Activated CD8-positive, alpha-beta memory T cell treated with anti-CD3 and anti-CD28 coated beads for 4 hours (primary cell): ENCODE measurements around the gene WBP2.

Source experiments
- DNase-seq, 2 donors: peaks; one replicate each; pipeline ENCODE4 v3.0.0-alpha.2; 2020; ENCODE audit warnings: low read depth in 2 of 2

Gene WBP2

DNA sequence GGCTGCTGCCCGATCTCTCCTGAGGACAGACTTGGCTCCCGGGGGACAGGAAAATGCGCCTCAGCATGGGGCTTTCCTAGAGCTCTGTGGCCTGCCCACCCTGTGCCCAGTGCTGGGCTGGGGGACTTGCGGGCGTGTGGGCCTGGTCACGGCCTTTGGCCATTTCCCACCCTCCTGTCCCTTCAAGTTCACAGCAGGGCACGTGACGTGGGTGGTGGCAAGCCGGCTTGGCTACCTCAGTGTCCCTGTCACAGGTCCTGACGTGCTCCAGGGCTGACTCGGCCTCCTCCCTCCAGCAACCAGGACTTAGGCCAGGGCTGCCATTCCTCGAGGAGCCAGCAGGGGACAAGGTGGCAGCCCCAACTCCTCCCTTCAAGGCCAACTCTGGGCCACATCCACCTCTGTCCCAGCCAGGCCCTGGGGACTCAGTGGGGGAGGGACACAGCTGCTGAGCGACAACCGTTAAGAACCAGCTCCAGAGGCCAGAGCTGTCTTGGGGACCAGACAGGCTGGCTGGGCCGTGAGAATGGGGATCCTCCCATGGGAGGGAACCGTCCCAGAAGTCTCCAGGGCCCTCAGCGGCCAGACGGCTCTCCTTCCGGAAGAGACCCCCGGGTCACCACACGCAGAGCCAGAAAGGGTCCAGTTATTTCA lies 9.9 kb downstream of the WBP2 start:
- DNase-seq, result no peak

GRCh38 chr17:75844530-75845057 lies 10.5 kb downstream of the WBP2 start:
- no peak for DNase-seq

GRCh38 chr17:75843577-75844529 lies 11.3 kb downstream of the WBP2 start, which contains the start of gene UNC13D:
Gene UNC13D, minus strand, starts transcription at chr17:75844404. Its CDS starts 67 bp downstream, at chr17:75844337.
- peak in 1 of 2 donors; percentile 40 for DNase-seq

DNA sequence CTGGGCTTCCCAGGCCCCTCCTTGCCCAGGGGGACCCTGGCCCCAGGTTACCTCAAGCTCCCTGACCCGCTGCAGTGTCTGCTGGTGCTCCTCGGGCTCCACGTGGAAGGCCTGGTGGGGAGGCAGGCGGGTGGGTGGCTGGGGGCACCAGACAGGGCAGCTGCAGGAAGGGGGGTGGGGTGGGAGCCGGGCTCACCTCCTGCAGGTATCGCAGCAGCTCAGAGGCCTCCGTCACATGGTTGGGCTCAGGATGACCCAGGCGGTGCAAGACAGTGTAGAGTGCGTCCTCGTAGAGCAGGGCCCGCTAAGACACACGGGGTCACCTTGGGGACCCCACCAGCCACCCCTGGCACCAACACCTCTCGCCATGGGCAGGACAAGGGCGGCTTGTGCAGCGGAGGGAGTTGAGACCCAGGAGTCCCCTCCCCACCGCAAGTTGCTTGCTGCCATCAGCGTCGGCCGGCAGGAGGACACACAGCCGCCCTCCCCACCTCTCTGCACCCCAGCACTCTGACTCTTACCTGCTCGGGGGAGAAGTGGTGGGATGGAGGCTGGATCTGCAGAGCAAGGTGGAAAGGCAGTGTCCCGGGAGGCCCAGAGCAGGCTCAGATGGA lies 12.1 kb downstream of the WBP2 start:
- DNase-seq, result no peak

GRCh38 chr17:75842411-75842810 lies 12.7 kb downstream of the WBP2 start:
- no peak for DNase-seq

DNA sequence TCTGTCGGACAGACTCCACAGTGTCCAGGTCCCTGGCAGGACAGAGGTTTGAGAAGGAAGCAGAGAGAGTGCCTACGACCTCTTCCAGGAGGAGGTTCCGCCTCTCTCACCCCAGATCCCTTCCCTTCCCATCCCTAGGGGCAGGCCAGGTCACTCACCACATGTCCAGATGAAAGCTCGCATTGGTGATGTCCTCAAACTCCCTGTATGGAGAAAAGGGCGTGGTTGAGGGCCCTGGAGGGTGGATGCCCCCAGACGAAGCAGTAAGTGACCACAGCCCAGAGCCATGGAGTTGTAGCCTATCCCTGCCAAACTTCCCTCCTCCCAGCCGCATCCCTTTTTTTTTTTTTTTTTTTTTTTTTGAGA lies 14.4 kb downstream of the WBP2 start:
- DNase-seq, result no peak

GRCh38 chr17:75839942-75840798 lies 15.0 kb downstream of the WBP2 start:
- no peak for DNase-seq

DNA sequence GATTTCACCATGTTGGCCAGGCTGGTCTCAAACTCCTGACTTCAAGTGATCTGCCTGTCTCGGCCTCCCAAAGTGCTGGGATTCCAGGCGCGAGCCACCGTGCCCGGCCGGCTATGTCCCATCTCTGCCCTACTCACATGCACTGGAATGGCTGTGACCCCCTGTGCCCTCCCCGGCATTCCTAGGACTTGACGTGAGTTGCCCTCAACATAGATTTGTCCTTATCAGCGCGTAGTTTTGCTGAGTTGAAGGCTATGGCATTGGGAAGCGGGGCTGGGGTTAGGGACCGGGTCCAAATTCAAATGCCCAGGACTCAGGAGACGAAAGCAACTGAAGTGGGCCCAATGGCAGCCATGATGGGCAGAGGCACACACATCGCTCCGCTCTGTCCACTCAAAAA lies 16.7 kb downstream of the WBP2 start:
- no peak for DNase-seq

- no peak for DNase-seq
These were observed 17.2 kb downstream of the WBP2 start for GRCh38 chr17:75837899-75838298.

DNA sequence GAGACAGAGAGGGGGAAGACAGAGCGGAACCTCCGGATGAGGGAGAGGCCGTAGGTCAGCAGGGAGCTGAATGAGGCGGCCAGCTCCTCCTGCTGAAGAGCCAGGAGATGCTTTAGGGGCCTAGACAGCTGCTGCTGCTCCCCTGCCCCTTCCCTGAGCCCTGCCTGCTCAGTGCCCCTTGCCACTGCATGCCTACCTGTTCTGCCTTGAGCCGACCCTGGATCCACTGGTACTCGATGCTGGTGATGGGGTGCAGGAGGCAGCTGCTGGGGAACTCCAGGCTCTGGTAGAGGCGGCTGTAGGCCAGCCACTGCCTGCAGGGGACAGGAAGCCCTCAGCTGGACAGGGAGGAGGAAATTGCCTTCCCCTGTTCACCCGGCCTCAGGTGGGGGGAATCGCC lies 18.5 kb downstream of the WBP2 start:
- DNase-seq, result no peak

DNA sequence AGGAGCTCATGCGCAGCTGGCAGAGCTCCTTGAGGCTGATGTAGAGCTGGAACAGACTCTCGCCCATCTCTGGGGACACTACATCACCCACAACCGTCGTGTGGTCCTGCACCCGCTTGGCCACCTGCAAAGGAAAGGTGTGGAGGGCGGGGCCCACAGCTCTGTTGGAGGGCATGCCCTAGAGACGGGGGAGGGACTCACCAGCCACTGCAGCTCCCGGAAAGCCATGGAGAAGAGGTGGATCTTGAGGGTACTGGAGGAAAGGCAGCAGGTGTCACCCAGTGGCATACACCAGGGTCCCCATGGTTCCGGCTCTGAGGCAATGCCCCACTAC lies 19.5 kb downstream of the WBP2 start:
- DNase-seq, result no peak

DNA sequence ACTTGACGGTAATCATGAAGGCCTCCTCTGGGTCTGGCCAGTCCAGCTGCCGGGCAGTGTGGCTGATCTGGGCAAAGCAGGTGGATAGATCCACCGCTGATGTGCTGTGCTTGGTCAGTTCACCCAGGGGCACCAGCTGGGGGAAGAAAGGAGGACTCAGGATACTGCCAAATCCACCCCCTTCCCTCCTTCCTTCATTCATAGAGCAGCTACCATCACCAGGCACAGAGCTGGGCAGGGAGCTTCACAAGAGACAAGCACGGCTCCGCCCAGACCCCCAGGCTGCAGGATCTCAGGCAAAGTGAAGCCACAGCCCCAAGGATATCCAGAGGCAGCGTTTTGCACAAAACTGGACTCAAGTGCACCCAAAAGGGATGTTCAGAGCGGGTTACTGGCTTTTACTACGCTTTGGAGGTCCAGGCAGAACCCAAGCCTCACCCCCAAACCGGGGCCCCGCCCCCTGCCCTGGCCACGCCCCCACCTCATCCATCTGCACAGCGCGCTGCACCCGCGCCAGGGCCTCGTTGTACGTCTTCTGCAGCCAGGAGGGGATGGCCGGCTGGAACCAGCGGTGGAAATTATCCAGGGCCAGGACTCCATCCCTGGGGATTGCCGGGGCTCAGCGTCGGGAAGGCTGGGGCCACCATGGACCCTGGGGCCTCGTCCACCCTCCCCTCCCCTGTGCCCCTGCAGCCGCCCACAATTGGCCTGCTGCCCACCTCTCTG lies 20.0 kb downstream of the WBP2 start:
- no peak for DNase-seq

GRCh38 chr17:75834279-75834920 lies 20.7 kb downstream of the WBP2 start:
- DNase-seq, result no peak

- no peak for DNase-seq
These were observed 22.3 kb downstream of the WBP2 start for GRCh38 chr17:75832652-75833400.

GRCh38 chr17:75832164-75832651 lies 22.9 kb downstream of the WBP2 start:
- DNase-seq, result no peak

GRCh38 chr17:75831032-75831571 lies 24.0 kb downstream of the WBP2 start:
- no peak for DNase-seq

- no peak for DNase-seq
These were observed 24.7 kb downstream of the WBP2 start for GRCh38 chr17:75830164-75831031.

DNA sequence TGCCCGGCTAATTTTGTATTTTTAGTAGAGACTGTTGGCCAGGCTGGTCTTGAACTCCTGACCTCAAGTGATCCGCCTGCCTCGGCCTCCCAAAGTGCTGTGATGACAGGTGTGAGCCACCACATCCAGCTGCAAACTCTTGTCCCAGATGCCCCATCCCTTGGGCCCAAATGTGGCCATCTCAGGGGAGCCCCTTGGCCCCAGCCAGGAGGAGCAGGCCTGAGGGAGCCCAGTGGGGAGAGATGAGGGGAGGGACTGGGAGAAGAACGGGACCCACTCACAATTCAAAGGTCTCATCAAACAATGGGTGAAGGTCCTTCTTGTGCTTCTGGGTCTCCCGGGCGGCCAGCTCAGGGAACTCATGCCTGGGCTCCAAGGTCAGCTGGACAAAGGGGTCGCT lies 25.4 kb downstream of the WBP2 start:
- DNase-seq, result no peak
